ENCODE measurements around the gene S100A9.
"Not testable (repeated sequence)": the region's sequence is repeated elsewhere in the genome, so short reads cannot be mapped to it uniquely, and the experiment has no call there.

The S100A9 gene

GRCh38 chr1:153345187-153346076 is 12.2 kb upstream of the S100A9 start:
- no peak overlapping the region for H3K4me3 ChIP-seq (ENCODE audit: extremely low read depth, insufficient read depth, low read length, poor library complexity, severe bottlenecking)
- H3K27ac ChIP-seq (ENCODE audit: low read depth, low read length, severe bottlenecking), result no peak overlapping the region
- H3K4me1 ChIP-seq (ENCODE audit: control insufficient read depth, insufficient read depth, low read length, poor library complexity, severe bottlenecking), result peaks cover 27% of the 10 kb centered on the region
- H3K9me3 ChIP-seq (ENCODE audit: control insufficient read depth, low read length), result no peaks in the 10 kb centered on the region
- WGBS, 2 experiments (ENCODE audit: insufficient coverage in 2 of 2), result 94 to 98% methylated on average over 9 to 12 of the region's 14 CpGs
- no peaks in the 10 kb centered on the region for H3K36me3 ChIP-seq (ENCODE audit: control insufficient read depth, insufficient read depth, low read length)

GRCh38 chr1:153346077-153346723 is 11.5 kb upstream of the S100A9 start:
- WGBS, 2 experiments (ENCODE audit: insufficient coverage in 2 of 2), result 95% methylated on average over 4 of the region's 6 CpGs; no CpG with 5 or more reads in 1 of the 2 experiments
- Histone ChIP-seq H3K36me3 (ENCODE audit: control insufficient read depth, insufficient read depth, low read length) (no peaks in the 10 kb centered on the region), H3K4me3 (ENCODE audit: extremely low read depth, insufficient read depth, low read length, poor library complexity, severe bottlenecking) (no peak overlapping the region)

GRCh38 chr1:153347049-153347448 is 10.6 kb upstream of the S100A9 start:
- peaks cover 27% of the 10 kb centered on the region for H3K4me1 ChIP-seq (ENCODE audit: control insufficient read depth, insufficient read depth, low read length, poor library complexity, severe bottlenecking)
- H3K4me3 ChIP-seq (ENCODE audit: extremely low read depth, insufficient read depth, low read length, poor library complexity, severe bottlenecking); H3K36me3 ChIP-seq (ENCODE audit: control insufficient read depth, insufficient read depth, low read length); H3K9me3 ChIP-seq (ENCODE audit: control insufficient read depth, low read length); H3K27ac ChIP-seq (ENCODE audit: low read depth, low read length, severe bottlenecking): not testable (repeated sequence)
- WGBS, 2 experiments (ENCODE audit: insufficient coverage in 2 of 2), result 80 to 84% methylated on average over 5 to 11 of the region's 14 CpGs

More at GRCh38 chr1:153346077-153346723, 11.5 kb upstream of the S100A9 start:
- Histone ChIP-seq H3K27ac (ENCODE audit: low read depth, low read length, severe bottlenecking) (no peak overlapping the region), H3K9me3 (ENCODE audit: control insufficient read depth, low read length) (no peaks in the 10 kb centered on the region), H3K4me1 (ENCODE audit: control insufficient read depth, insufficient read depth, low read length, poor library complexity, severe bottlenecking) (peaks cover 27% of the 10 kb centered on the region)

- WGBS, 2 experiments (ENCODE audit: insufficient coverage in 2 of 2), result 72 to 77% methylated on average over 6 to 7 of the region's 7 CpGs
- no peaks in the 10 kb centered on the region for H3K36me3 ChIP-seq (ENCODE audit: control insufficient read depth, insufficient read depth, low read length)
- peaks cover 23% of the 10 kb centered on the region for H3K4me1 ChIP-seq (ENCODE audit: control insufficient read depth, insufficient read depth, low read length, poor library complexity, severe bottlenecking)
- H3K27ac ChIP-seq (ENCODE audit: low read depth, low read length, severe bottlenecking), result no peak overlapping the region
- H3K9me3 ChIP-seq (ENCODE audit: control insufficient read depth, low read length), result no peaks in the 10 kb centered on the region
- no peak overlapping the region for H3K4me3 ChIP-seq (ENCODE audit: extremely low read depth, insufficient read depth, low read length, poor library complexity, severe bottlenecking)
Measured at GRCh38 chr1:153347856-153348255, 9.8 kb upstream of the S100A9 start.

GRCh38 chr1:153348511-153349362 is 8.9 kb upstream of the S100A9 start, which contains the start of gene PGLYRP4:
Gene PGLYRP4 (minus strand): TSS chr1:153348841. CDS start chr1:153347932, 909 bp downstream.
- Histone ChIP-seq H3K4me3 (ENCODE audit: extremely low read depth, insufficient read depth, low read length, poor library complexity, severe bottlenecking) (no peak within 1 kb of the TSS), H3K9me3 (ENCODE audit: control insufficient read depth, low read length) (no peaks in the 10 kb centered on the region), H3K27ac (ENCODE audit: low read depth, low read length, severe bottlenecking) (no peak within 1 kb of the TSS), H3K36me3 (ENCODE audit: control insufficient read depth, insufficient read depth, low read length) (no peaks in the 10 kb centered on the region), H3K4me1 (ENCODE audit: control insufficient read depth, insufficient read depth, low read length, poor library complexity, severe bottlenecking) (peaks cover 14% of the 10 kb centered on the region)
- 76 to 77% methylated on average over 6 to 7 of the region's 10 CpGs for WGBS, 2 experiments (ENCODE audit: insufficient coverage in 2 of 2)

- Histone ChIP-seq H3K36me3 (ENCODE audit: control insufficient read depth, insufficient read depth, low read length) (no peaks in the 10 kb centered on the region), H3K27ac (ENCODE audit: low read depth, low read length, severe bottlenecking) (no peak overlapping the region), H3K4me1 (ENCODE audit: control insufficient read depth, insufficient read depth, low read length, poor library complexity, severe bottlenecking) (peaks cover 5% of the 10 kb centered on the region), H3K9me3 (ENCODE audit: control insufficient read depth, low read length) (no peaks in the 10 kb centered on the region), H3K4me3 (ENCODE audit: extremely low read depth, insufficient read depth, low read length, poor library complexity, severe bottlenecking) (no peak overlapping the region)
- 78 to 81% methylated on average over 9 to 13 of the region's 17 CpGs for WGBS, 2 experiments (ENCODE audit: insufficient coverage in 2 of 2)
Measured at GRCh38 chr1:153349363-153350320, 8.0 kb upstream of the S100A9 start.

GRCh38 chr1:153350321-153350957 is 7.2 kb upstream of the S100A9 start:
- no CpG with 5 or more reads among the region's 1 CpG for WGBS, 2 experiments (ENCODE audit: insufficient coverage in 2 of 2)
- Histone ChIP-seq H3K4me1 (ENCODE audit: control insufficient read depth, insufficient read depth, low read length, poor library complexity, severe bottlenecking) (no peaks in the 10 kb centered on the region), H3K9me3 (ENCODE audit: control insufficient read depth, low read length) (no peaks in the 10 kb centered on the region), H3K4me3 (ENCODE audit: extremely low read depth, insufficient read depth, low read length, poor library complexity, severe bottlenecking) (no peak overlapping the region), H3K36me3 (ENCODE audit: control insufficient read depth, insufficient read depth, low read length) (no peaks in the 10 kb centered on the region), H3K27ac (ENCODE audit: low read depth, low read length, severe bottlenecking) (no peak overlapping the region)

GRCh38 chr1:153352523-153352922 is 5.1 kb upstream of the S100A9 start:
- WGBS, 2 experiments (ENCODE audit: insufficient coverage in 2 of 2), result 0% methylated on average over 4 of the region's 4 CpGs
- no peaks in the 10 kb centered on the region for H3K36me3 ChIP-seq (ENCODE audit: control insufficient read depth, insufficient read depth, low read length)
- H3K4me1 ChIP-seq (ENCODE audit: control insufficient read depth, insufficient read depth, low read length, poor library complexity, severe bottlenecking), result no peaks in the 10 kb centered on the region
- H3K27ac ChIP-seq (ENCODE audit: low read depth, low read length, severe bottlenecking), result no peak overlapping the region
- H3K9me3 ChIP-seq (ENCODE audit: control insufficient read depth, low read length), result no peaks in the 10 kb centered on the region
- H3K4me3 ChIP-seq (ENCODE audit: extremely low read depth, insufficient read depth, low read length, poor library complexity, severe bottlenecking), result no peak overlapping the region

GRCh38 chr1:153353226-153353947 is 4.3 kb upstream of the S100A9 start:
- Histone ChIP-seq H3K27ac (ENCODE audit: low read depth, low read length, severe bottlenecking) (no peak overlapping the region), H3K4me1 (ENCODE audit: control insufficient read depth, insufficient read depth, low read length, poor library complexity, severe bottlenecking) (no peaks in the 10 kb centered on the region), H3K36me3 (ENCODE audit: control insufficient read depth, insufficient read depth, low read length) (no peaks in the 10 kb centered on the region), H3K4me3 (ENCODE audit: extremely low read depth, insufficient read depth, low read length, poor library complexity, severe bottlenecking) (no peak overlapping the region), H3K9me3 (ENCODE audit: control insufficient read depth, low read length) (no peaks in the 10 kb centered on the region)
- 85 to 88% methylated on average over 5 to 7 of the region's 7 CpGs for WGBS, 2 experiments (ENCODE audit: insufficient coverage in 2 of 2)
